Measurements from ENCODE around the gene STEAP1.
"Not testable (repeated sequence)": the region's sequence is repeated elsewhere in the genome, so short reads cannot be mapped to it uniquely, and the experiment has no call there.

STEAP1 gene

DNA sequence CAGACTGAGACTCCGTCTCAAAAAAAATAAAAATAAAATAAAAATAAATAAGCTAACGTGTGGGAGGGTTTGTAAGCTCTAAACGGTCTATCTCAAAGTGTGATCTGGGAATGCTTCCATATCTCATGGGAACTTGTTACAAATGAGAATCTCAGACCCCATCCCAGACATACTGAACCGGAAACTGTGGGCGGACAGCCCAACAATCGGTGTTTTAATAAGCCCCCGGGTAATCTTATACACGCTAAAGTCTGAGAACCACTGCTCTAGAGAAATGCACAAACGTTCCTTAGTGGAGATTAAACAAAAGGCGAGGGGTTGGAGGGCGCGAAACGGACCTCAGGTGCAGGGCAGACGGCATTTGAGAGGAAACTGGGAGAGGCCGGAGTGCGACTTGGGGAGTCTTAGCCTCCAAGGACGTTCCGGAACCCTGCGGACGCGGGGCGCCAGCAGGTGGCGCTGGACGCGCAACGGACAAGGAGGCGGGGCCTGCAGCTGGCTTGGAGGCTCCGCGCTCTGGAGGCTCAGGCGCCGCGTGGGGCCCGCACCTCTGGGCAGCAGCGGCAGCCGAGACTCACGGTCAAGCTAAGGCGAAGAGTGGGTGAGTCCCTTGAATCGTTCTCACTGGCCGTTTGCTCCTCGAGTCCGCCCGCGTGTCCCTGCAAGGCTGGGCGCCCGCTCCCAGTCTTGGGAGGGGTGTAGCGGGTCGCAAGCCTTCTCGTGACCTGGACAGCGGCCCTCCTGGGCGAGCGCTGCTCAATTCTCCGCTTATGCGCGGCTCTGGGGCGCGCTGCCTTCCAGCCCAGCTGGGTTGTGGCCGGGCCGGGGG is at the start of gene STEAP1:
Gene STEAP1 (plus strand): TSS at position 527 of the 829 bp plus-strand sequence. CDS start 5,320 bp downstream, outside the sequence.
- not testable (repeated sequence) for DNase-seq

DNA sequence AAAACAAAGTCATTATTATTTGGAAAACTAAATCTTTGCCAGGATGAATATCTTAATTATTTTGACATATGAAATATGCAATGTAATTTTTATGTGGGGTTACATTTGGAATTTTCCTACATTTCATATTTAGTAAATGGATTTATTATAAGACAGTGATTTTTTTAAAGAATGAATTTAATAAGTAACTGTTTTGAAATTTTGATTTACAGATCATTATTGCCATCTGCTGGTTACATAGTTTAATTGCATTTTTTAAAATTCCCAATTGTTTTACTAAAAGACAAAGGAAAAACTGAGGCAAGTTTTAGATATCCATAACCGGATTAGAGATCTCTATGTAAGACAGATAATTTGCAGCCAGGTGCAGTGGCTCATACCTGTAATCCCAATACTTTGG is 39.3 kb upstream of the STEAP1 start:
- not testable (repeated sequence) for DNase-seq

DNA sequence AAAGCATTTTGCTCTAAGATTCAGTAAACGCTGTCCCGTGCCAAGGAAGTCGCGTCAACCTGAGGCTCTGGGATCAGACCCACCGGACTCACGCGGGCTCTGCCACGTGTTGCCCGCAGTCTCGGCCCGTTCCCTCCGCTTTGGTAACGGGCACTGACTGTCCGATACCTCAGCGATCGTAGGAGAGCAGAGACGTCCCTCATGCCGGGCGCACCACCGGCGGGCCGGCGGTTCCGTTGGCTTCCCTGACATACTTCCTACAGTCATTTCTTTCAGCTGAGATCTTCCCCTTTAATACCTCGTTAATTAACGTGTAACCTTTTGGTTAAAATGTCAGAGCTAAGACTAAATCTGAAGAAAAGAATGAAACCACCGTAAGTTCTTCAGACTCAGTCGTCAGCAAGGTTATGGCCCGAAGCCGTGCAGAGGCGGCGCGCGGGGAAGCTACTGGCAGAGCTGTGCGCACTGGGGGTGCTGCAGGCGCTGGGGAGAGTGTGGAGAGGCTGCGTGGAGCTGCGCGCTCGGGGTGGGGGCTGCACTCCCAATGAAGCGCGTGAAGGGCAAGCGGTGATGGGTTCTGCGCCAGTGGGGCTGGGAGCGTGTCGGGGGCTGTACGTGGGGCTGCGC is 35.6 kb upstream of the STEAP1 start:
- not testable (repeated sequence) for DNase-seq

DNA sequence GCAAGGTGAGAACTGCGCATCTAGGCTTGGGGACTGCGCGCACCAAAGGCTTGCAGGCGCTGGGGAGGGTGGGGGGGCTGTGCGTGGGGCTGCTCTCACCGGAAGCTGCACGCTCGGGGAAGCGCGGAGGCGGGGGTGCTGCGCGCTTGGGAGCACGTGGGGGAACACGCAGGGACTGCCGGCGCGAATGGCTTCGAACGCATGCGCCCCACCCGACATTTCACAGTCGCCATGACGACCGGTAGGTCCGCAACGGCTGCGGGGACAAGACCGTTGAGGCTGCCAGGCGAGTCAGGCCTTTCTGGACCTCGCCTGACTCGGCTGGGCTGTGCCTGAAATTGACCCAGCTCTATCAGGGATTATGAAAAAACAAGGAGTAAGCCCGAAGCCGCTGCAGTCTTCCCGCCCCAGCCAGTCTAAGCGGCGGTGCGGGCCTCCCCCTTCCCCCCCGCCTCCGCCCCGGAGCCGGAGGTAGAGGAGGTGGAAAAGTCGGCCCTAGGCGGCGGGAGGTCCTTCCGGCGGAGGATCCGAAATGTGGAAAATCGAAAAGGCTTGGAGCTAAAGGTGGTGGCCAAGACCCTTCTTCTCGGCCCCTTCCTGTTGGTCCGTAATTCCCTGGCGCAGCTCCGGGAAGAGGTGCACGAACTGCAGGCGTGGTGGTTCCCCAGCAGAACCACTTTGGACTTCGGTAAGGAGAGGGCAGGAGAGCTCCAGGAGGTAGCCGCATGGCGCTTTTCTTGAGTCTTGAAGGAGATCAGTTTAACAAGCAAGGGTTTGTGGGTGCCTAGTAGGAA is 34.9 kb upstream of the STEAP1 start:
- DNase-seq = no peak

DNA sequence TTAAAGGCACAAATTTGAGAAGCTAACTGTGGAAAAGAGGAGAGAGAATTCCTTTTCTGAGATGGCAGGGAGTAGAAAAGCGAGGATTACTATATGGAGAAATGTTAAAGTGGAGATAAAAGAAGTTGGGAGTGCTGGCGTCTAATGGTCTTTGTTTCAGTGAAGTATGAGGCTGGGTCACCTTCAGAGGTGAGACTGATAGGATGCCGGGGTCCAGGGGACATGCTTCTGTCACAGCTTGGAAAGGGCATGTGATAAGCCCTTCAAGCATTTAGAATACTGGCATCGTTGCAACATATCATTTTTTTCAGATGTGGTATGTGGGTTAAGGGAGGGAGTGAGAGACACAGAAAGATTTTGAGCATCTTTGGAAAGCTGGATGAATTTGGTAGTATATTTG is 34.1 kb upstream of the STEAP1 start:
- DNase-seq = not testable (repeated sequence)

DNA sequence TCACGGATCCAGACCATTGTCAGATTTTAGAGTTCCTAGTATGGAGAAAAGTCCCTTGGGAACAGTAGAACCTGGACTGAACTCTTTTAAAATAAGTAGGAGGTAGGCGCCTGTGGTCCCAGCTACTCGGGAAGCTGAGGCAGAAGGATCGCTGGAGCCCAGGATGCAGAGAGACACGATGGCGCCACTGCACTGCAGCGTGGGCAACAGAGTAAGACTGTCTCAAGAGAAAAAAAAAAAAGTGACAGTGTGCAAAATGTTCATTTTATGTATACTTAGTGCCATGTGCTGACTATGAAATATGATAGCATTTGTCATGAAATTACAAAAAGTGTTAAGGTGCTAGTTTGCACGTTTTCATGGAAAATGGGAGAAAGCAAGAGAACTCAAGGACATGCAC is 22.5 kb upstream of the STEAP1 start:
- not testable (repeated sequence) for DNase-seq

DNA sequence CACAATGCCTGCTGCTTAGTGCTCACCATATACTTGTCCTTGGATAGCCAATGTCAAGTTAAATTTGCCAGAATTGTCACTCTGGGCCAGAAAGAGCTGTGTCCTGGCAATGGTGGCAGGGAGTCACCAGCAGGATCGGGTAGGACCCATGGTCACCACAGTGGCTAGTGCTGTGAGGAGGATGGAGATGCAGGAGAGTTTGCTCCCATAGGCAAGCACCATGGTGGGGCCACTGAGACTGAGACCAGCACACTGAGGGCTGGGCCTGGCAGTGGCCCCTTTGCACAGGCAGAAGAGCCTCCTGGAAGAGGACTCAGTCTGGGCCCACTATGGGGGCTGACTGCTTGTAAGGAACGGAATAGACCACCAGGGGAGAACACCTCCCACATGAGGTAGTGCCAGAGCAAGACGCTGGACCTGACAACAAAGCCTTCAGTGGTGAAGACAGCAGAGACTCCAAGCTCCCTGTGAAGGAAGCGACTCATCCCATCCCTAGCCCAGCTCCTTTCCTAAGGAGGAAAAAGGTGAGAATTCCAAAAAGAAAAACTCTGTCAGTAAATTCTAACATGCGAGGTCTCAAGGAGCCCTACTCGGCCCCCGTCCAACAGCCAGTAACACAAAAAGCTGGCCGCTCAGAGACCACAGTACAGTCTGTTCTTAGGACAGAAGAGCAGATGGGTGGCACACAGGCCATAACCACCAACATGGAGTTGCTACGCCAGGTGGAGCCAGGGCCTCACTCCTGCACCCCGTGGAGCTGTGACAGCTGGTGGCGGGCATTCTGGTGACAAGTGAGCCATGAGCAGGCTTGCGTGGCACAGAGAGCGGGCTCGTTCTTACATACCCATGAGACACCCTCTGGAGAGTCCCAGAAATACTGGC is 6.9 kb upstream of the STEAP1 start:
- DNase-seq = not testable (repeated sequence)

DNA sequence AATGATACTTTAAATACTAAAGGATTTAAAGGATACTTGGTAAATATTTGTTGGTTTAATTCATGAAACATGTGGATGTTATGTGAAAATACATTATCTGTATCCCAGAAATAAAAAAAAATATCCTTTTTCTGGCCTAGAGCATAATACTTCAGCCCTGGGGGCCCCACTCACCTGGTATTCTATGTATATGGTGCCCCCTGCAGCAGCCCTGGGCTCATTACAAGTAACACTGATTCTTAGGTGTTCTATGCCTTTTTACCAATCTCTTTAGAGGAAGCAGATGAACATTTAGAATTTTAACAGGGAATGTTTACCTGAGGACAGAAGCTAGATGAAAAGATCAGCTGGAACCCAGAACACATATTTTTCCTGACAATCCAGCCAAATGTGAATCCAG is 4.8 kb upstream of the STEAP1 start:
- not testable (repeated sequence) for DNase-seq

DNA sequence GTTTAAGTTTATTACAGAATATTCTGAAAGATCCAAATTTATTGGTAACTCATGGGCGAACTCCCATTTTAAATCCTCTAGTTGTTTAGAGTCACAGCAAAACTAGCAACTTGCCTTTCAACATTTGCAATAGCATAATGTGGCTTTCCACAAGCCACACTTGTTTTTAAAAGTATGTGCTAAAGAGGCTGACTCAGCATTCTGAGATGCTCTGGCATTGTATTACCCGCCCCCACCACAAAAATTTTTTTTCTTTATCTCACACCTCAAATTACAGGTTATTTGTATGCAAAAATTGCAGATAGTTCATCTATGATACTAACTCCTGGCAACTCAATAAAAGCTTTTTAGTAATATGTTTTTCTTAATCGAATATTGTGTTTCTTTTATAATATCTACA is 2.4 kb upstream of the STEAP1 start:
- not testable (repeated sequence) for DNase-seq

DNA sequence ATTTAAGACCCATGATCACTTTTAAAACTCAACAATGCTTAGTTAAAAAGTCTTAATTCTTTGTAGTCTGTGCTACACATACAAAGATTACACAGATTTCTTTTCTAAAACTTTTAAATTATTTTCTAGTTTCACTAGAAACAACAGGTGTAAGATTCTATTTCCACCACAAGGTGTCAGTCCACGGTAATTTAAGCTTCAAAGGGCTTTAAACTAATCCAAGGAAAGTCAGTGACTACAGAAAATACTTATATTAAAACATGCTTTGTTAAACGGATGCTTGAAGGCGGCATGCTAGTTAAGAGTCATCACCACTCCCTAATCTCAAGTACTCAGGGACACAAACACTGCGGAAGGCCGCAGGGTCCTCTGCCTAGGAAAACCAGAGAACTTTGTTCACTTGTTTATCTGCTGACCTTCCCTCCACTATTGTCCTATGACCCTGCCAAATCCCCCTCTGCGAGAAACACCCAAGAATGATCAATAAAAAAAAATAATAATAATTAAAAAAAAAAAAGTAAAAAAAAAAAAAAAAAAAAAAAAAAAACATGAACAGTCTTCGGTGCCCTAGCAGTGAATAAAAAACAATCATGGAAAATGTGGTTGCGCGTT is 1.5 kb upstream of the STEAP1 start:
- not testable (repeated sequence) for DNase-seq

DNA sequence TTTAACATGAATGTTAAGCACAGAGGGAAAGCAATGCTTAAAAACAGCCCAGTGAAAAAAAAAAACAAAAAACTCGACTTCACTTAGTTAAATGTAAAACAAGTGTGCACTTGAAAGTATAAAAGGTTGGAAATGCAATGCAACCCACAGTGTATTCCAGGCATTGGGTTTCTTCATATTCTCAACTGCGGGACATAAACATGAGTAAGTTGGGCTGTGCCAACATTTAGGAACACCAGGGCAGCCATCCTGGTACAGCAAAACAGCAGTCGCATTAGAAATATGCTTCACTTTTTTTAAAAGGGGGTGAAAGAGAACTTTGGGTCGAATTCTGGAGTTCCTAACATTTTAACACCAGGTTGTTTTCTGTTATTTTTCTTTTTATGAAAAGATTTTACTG is 937 bp downstream of the STEAP1 start:
- DNase-seq = no peak

DNA sequence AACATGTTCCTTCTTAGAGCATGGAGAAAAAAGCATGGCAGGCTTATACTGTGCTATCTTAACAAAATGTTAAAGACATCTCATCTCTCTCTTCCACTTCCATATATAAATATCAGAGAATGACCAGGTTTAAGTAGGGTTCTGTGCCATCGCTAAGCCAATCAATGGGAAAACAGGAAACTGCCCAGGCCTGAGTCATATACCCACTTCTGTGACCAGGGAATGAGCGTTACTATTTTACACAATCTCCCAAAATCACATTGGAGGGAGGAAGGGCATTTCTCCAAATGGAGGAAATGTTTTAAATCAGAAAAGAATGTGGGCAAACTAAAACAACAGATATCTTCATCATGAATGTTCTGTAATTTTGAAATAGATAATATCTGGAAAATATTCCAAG is 3.1 kb downstream of the STEAP1 start:
- DNase-seq = not testable (repeated sequence)

DNA sequence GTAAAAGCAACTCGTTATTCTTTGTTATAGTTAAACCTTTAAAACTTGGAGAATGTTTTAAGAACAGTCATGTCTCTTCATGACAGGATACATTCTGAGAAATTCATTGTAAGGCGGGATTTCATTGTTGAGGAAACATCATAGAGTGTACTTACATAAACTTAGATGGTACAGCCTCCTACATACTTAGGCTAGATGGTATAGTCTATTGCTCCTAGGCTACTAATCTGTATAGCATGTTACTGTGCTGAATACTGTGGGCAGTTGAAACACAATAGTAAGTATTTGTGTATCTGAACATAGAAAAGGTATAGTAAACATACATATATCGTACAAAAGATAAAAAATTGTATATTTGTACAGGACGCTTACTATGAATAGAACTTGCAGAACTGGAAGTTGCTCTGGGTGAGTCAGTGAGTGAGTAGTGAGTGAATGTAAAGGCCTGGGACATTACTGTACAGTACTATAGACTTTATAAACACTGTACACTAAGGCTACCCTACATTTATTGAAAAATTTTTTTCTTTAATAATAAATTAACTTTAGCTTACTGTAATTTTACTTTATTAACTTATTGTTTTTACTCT is 3.6 kb downstream of the STEAP1 start:
- not testable (repeated sequence) for DNase-seq

DNA sequence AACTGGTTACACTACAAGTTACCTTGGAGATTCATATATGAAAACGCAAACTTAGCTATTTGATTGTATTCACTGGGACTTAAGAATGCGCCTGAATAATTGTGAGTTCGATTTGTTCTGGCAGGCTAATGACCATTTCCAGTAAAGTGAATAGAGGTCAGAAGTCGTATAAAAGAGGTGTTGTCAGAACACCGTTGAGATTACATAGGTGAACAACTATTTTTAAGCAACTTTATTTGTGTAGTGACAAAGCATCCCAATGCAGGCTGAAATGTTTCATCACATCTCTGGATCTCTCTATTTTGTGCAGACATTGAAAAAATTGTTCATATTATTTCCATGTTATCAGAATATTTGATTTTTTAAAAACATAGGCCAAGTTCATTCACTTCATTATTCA is 9.3 kb downstream of the STEAP1 start:
- no peak for DNase-seq

DNA sequence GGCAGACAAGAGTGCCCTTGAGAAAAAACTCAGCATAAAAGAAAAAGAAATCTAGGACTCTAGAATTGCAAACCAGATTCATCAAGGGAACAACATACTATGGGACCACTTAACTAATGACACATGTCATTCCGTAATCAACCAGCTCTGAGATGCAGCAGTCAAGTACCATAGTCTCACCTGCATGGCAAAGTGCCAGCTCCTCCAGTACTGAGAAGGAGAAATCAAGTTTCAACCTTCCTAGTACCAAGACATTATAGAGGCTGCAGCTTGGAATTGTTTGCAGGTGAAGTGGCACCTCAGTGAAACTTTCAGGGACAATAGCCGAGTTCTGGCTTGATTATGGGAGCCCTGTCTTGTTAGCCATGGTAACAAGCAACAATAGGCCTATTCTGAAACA is 11.5 kb downstream of the STEAP1 start:
- no peak for DNase-seq

DNA sequence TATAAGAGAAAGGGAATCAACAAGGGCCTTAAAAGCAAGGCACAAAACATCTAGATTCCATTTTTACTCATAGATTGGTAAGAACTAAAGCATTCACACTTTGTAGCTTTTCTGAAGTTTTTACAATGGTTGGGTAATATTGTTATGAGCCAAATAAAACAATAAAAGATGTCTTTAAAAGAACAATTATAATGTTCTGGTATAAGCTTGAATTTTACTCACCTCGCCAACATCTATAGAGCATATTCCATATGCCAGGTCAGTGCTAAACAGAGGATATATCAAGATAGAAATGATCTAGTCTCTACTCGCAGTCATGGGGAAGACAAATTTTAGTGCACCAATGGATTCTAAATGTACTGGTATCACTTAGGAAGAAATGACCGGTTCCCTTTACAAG is 11.9 kb downstream of the STEAP1 start:
- no peak for DNase-seq

DNA sequence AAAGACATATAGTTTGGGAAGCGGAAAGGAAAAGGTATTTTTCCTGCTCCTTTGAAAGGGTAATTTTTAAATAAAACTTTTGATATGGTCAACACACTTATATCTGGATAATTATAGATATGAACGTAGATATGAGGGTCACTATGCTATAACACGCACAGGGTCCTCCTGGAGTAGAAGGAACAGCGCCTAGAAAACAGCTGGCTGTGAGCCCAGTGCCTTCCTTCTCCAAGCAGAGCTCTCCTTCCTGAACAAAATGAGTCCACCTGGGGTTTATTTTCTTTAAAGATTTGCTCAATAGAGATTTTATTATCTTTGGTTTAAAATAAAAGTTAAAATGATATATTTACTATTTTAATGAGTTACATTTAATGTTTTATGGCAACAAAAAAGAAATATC is 13.1 kb downstream of the STEAP1 start:
- no peak for DNase-seq

DNA sequence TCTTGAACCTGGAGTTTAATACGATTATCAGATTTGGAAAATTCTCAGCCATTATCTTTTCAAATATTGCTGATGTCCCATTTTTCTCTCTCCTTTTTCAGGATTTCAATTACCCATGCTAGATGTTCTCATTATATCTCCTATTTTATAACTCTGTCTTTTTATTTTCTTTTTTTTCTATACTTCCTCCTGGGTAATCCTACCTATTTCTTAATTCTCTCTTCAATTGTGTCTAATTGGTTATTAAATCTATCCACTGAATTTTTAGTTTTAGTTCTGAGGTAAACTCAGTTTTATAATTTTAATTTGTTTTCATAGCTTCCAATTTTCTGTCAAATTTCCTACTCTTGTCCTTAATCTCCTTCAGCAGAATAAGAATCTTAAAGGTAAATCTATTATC is 15.6 kb downstream of the STEAP1 start:
- DNase-seq = no peak

DNA sequence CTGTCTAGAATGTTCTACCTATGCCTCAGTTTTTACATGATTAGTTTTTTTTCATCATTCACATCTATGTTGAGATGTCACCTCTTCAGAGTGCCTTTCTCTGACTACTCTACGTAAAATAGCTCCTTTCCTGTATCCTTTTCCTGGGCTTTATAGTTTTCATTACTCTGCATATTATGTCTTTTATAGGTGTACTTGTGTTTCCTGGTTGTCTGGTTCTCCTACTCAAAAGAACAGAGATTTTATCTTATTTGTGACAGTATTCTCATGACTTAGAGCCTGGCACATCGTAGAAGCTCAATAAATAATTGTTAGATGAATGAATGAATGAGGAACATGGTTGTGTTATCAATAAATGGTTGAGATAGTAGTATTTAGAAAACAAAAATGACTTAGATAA is 17.9 kb downstream of the STEAP1 start:
- no peak for DNase-seq

DNA sequence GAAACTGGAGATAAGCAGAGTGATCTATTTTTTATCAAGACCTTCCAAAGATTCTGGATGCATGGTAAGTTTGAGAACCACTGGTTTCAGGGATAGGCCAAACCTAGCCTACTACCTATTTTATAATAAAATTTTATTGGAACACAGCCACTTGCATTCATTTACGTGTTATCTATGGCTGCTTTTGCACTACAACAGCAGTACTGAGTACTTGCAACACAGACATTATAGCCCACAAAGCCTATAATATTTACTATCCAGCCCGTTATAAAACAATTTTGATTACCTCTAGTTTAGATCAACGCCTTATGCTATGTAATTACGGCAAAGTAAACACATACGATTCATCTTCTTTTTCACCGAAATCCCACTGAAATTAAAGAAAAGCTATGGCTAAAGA is 18.4 kb downstream of the STEAP1 start:
- no peak for DNase-seq

DNA sequence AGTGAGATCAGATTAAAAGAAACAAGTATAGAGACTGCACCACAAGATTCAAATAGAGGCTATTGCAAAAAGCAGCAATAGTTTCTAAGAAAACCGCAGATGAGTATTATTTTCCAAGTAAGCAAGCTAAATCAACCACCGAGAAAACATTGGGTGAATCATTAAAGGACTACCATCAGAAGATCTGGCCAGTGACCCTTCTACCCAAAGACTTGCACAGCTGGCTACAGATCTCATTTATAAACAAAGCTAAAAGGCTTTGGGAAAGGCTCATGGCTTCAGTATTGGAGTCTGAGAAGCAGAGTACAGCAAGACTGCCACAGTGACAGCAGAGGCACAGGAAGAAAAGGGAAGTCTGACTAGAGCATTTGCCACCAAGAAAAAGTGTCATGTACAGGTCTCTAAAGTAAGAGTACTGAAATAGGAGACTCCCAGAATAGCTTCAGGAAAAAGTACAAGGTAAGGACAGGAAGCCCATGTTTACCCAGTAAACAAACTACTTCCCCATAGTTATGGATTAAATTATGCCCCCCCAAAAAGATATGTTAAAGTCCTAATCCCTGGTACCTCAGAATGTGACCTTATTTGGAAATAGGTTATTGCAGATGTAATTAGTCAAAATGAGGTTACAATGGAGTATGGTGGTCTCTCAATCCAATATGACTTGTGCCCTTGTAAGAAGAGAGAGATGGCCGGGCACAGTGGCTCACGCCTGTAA is 19.0 kb downstream of the STEAP1 start:
- DNase-seq = no peak
